Epithelial cell of esophagus (primary cell): ENCODE results near the gene SMAD7.
A peak's percentile ranks its signal among the peaks of the same experiment; 100 is the strongest.

Source experiments
- DNase-seq: peaks from one replicate; pipeline ENCODE4 v3.0.0; 2010; ENCODE audit warnings: low read depth
- H3K4me3 ChIP-seq: 2 replicates; pipeline ENCODE4 v1.5.1; 2011; ENCODE audit warnings: mild to moderate bottlenecking, low read length, control low read depth
- TF ChIP-seq, protein P1 (sequence below): IDR thresholded peaks from 2 replicates; pipeline ENCODE4 v1.5.1; 2011; ENCODE audit warnings: low read depth, mild to moderate bottlenecking, low read length, control low read depth, inconsistent platforms; ENCODE audit not compliant: insufficient read depth; ENCODE audit errors: missing control alignments

SMAD7 gene

DNA sequence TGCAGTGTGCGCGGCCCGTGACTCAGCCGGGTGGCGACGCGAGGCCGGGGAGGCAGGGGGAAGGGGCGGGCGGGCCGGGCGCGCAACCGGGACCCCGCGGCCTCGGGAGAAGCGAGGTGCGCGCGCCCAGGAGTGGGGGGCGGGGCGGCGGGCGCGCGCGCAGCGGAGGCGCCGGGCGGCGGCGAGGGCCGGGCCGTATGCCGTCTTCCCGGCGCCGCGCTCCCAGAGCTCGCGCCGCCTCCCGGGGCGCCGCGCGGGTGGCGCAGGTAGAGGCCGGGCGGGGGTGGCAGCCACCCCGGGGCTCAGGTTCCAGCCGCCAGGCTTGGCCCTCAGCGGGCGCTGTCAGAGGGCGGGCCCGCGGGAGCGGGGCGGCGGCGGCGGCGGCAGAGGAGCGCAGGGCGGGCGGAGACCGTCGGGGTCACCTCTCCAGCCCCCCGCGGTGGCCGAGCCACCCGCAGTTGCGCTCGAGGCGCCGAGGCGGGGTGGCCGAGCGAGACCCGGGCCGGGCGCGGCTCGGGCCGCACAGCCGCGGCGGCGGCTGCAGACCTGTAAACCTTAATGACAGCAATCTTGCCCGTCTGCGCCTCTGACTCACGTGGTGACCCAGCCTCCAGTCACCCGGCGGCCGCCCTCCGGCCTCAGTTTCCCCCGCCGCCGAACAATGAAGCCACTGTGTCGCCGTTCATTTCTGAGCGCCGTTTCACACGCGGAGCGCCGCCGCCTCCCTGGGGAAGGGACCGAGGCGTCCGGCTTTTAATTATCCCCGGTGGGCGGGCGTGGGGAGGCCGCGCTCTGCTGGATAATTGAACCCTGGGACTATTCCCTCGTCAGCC, 25.3 kb upstream of the SMAD7 start:
- DNase-seq, result peak; percentile 69
- TF ChIP-seq, protein P1, sequence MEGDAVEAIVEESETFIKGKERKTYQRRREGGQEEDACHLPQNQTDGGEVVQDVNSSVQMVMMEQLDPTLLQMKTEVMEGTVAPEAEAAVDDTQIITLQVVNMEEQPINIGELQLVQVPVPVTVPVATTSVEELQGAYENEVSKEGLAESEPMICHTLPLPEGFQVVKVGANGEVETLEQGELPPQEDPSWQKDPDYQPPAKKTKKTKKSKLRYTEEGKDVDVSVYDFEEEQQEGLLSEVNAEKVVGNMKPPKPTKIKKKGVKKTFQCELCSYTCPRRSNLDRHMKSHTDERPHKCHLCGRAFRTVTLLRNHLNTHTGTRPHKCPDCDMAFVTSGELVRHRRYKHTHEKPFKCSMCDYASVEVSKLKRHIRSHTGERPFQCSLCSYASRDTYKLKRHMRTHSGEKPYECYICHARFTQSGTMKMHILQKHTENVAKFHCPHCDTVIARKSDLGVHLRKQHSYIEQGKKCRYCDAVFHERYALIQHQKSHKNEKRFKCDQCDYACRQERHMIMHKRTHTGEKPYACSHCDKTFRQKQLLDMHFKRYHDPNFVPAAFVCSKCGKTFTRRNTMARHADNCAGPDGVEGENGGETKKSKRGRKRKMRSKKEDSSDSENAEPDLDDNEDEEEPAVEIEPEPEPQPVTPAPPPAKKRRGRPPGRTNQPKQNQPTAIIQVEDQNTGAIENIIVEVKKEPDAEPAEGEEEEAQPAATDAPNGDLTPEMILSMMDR, result no peak

GRCh38 chr18:48975120-48975816, 24.5 kb upstream of the SMAD7 start:
- no peak for DNase-seq
- TF ChIP-seq, protein P1, result no peak
- peak overlapping the region; percentile 55 for H3K4me3 ChIP-seq

More for the DNA sequence above, 25.3 kb upstream of the SMAD7 start:
- peak overlapping the region; percentile 55 for H3K4me3 ChIP-seq

DNA sequence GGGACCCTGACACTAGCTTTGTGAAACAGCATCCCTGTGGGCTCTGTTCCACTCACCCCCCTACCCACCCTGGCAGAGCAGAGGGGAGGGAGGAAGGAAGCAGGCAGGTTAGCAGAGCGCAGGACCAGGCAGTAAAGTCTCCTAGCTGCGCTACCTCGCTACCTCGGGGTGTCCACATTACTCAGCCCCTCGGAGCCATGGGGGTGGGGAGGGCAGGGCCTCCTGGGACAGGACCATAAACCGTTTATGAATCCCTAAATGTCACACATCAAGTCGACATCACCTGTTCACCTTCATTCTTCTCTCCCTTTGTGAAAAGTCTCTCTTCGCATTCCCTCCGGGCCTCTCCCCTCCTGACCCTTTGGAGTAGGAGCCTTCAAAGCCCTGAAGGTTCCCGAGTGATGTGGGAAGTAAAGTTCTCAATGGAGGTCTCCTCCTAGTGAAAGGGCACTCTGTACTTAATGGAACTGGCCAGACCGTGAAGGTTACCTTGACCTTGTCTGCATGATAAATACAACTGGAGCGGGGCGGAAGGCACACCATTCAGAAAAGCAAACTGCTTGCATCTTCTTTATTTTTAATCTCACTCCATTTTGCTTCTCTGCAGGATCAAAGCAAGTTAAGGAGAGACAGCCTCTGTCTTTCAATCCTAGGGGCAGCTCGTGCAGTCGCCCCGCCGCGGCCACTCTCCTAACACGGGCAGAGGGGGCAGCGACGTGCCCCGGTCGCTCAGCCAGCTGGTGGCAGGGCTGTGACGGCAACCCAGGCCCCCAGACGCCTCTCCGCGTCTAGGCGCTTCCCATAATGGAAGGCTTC, 23.7 kb upstream of the SMAD7 start:
- no peak for DNase-seq
- peak overlapping the region; percentile 55 for H3K4me3 ChIP-seq
- TF ChIP-seq, protein P1, result no peak

DNA sequence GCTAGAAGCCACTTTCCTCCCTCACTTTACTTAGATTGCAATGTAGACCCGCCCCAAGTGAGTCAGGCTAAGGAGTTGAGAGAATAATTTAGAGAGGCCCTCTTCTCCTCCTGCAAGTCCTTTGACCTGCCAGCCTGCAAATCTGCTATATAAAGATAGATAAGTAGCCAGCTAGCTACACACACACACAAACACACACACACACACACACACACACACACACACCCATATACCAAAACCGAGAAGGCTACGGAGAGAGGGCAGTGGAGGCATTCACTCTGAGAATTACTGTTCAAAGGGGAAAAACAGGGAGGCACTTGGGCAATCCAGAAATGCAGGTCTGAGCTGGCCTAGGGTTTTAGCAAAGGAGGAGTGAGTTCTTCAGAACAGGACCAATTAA, 23.0 kb upstream of the SMAD7 start:
- peak; percentile 81 for DNase-seq
- no peak overlapping the region for H3K4me3 ChIP-seq
- TF ChIP-seq, protein P1, result no peak

- no peak for DNase-seq
- no peak overlapping the region for H3K4me3 ChIP-seq
- TF ChIP-seq, protein P1, result no peak
Observed at GRCh38 chr18:48968412-48969215, 17.8 kb upstream of the SMAD7 start.

DNA sequence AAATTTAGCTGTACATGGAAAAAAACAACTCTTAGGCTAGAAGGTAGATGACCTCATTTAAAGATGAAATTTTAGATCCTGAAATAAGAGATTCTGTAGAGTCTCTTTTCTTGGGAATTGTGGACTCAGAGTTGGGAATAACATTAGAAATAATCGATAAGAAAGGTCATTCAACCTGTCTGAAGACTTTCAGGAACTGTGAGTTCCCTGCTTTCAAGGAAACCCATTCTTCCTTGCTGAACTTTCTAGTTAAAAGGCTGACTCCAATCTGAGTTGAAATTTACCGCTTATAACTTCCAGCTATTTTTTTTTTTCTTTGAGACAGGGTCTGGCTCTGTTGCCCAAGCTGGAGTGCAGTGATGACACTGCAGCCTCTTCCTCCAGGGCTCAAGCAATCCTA, 16.8 kb upstream of the SMAD7 start:
- DNase-seq, result no peak
- no peak overlapping the region for H3K4me3 ChIP-seq
- TF ChIP-seq, protein P1, result no peak
